Activated CD4-positive, CD25-positive, alpha-beta regulatory T cell treated with anti-CD3 and anti-CD28 coated beads, Interleukin-2, amount 50 U/mL, for 16 hours (primary cell): ENCODE measurements around the gene ANKRD9.
"Not testable (repeated sequence)": the region's sequence is repeated elsewhere in the genome, so short reads cannot be mapped to it uniquely, and the experiment has no call there.

Source experiments
- DNase-seq: peaks from one replicate; pipeline ENCODE4 v3.0.0-alpha.2; 2020; ENCODE audit warnings: low read depth, low spot score

ANKRD9 gene

GRCh38 chr14:102538602-102539543 is 29.3 kb upstream of the ANKRD9 start:
- no peak for DNase-seq

DNA sequence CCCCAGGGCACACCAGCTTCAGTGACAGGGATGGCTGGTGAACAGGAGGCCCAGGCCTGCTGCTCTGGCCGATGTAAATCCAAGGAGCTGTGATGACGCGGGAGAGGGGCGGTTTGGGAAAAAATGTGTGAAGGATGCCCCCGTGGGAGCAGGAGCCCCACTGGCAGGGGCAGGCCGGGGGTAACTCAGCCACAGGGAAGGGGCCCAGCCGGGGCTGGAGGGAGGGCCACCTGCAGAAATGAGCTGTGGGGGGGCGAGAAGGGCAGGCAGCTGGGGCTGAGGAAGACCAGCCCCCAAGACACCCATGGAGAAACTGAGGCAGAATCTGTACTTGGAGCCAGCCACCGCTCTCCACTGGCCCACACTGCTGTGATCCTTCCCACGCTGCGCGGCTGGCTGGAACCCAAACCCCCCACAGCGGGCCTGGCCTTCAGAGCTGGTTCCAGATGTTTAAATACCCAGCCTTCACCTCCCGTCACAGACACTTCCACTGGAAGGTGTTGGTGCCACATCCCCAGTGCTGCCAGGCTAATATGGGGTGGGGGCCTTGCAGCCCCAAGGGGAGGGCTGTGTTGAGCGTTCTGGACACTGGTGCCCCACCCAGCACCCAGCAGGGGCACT is 28.5 kb upstream of the ANKRD9 start:
- DNase-seq: no peak

DNA sequence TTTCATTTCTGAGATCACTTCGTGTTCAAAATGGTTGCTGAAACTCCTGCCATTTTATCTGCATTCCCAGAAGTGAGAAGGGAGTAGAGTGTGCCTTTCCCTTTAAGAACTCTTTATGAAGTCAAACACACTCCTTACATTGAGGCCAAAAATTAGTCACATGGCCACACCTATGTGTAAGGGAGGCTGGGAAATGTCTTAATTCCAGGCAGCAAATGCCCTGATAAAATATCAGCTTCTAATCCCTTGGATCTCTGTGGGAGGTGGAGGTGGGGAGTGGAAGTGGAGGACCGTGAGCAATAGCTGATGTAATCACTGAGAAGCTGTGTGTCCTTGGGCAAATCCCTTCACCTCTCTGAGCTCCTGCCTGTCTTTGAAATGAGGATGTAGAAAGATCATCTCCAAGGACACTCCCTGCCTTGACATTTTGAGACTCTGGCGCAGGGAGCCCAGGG is 22.7 kb upstream of the ANKRD9 start:
- no peak for DNase-seq

DNA sequence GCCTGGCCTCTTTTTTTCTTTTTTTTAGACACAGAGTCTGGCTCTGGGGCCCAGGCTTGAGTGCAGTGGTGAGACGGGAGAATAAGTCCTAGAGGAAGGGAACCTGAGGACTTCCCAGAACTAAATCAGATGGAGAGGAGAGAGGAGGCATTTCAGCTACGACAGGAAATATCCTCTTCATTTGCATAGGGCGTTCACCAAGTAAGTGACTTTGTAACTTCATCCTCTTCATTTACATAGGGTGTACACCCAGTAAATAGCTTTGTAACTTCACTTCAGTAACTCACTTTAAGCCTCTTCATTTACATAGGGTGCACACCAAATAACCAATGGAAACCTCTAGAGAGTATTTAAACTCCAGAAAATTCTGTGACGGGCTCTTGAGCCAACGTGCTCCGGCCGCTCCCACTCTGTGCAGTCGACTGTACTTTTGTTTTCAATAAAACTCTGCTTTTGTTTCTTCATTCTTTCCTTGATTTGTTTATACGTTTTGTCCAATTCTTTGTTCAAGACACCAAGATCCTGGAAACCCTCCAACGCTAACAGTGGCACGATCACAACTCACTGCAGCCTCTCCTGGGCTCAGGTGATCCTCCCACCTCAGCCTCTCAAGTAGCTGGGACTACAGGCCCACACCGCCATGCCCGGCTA is 21.4 kb upstream of the ANKRD9 start:
- no peak for DNase-seq

- DNase-seq: no peak
Measured at GRCh38 chr14:102528431-102529170, 19.0 kb upstream of the ANKRD9 start.

DNA sequence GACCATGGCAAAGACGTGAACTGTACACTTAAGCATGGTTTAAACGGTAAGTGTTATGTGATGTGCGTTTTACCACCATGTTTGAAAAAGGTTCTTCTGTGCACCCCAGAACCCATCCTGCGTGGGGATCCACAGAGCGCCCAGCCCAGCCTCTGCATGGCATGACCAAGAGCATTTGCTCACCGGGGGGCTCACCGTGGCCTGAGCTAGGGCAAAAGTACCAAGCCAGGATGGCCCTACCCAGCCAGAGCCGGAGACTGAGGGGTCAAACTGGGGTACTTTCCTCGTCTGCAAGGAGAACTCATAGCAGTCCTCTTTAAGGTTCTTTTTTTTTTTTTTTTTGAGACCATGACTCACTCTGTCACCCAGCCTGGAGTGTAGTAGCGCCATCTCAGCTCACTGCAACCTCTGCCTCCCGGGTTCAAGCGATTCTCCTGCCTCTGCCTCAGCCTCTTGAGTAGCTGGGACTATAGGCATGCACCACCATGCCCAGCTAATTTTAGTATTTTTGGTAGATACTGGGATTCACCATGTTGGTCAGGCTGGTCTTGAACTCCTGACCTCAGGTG is 16.4 kb upstream of the ANKRD9 start:
- no peak for DNase-seq

DNA sequence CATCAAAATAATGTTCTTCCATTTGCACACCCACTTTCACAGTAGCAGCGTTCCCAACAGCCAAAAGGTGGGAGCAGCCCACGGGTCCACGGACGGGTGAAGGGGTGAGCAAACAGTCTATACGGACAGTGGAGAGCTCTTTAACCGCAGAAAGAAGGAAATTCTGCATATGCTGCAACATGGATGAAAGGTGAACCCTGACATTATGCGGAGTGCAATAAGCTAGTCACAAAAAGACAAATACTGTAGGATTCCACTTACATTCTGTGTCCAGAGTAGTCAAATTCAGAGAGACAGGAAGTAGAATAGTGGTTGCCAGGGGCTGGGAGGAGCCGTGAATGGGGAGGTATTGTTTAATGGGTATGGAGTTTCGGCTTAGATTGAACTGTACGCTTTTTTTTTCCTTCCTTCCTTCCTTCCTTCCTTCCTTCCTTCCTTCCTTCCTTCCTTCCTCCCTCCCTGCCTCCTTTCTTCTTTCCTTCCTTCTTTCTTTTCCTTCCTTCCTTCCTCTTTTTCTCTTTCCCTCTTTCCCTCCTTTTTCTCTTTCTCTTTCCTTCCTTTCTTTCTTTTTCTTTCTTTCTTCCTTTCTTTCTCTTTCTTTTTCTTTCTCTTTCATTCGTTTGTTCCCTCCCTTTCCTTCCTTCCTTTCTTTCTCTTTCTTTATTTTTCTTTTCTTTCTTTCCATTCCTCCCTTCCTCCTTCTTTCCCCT is 15.8 kb upstream of the ANKRD9 start:
- no peak for DNase-seq

DNA sequence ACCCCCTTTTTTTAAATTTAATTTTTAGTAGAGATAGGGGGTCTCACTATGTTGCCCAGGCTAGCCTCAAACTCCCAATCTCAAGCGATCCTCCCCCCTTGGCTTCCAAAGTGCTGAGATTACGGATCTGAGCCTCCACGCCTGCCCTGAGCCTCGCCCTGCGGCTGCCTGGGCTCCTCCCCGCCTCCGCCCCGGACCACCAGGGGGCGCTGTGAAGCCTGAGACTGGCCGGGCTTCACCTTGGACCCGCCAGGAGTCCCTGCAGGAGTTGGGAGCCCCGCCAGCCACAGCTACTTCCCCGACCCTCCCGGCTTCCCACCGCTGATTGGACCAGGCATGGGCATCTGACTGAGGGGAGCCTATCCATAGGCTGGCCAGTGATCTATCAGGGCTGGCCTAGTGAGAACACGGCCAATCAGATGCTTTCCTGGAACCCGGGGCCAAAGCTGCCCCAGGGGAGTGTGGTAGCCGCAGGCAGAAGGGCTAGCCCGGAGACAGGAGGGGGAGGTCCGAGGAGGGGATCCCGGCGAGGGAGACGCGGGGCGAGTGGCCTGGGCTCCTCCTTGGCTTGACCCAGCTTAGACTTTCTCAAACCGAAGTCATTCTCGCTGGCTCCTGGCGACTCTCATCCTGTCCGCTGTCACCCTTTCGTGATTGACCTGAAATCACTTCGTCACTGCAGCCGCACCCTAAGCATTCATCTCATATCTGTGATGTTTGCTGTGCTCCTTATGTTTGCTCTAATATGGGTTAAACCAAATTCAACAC is 15.1 kb upstream of the ANKRD9 start:
- DNase-seq: peak; percentile 82

DNA sequence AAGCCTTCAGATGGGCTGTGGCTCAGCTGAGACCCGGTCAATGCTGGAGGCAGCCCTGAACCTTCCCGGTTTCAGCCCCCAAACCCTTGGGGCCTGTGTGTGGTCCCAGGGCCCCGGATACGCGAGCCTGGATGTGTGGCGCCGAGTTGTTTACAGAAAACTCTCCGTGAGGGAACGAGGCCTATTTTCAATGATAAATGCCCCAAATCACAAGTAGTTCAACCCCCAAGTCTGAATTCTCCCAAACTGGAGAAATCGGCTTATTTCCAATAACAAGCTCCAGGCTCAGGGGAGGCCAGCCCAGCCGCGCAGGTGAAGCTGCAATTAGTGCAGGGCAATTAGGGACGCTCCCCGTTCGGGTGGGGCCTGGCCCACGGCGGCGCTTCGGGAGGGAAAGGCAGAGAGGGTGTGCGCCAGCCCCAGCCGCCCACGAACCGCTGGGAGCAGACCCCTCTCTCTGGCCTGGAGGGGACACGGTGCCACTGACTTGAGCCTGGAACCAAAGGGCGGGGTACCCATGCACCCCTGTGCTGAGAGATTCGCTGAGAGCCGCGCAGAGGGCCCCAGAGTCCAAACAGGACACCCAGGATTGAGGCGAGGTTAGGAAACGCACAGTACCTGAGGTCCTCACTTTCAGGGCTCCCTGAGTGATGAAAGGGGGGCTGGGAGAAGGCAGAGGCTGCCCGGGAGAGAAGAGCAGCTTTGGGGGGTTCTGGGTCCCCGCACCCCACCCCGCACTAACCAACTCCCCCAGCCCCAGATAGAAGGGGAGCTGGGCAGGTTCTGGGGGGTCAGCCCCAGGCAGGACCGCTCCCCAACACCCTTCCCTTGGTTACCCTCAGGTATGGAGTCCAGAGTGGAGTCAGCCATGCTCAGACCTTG is 14.2 kb upstream of the ANKRD9 start:
- no peak for DNase-seq

- DNase-seq: no peak
Measured at GRCh38 chr14:102523200-102523568, 13.6 kb upstream of the ANKRD9 start.

- not testable (repeated sequence) for DNase-seq
Measured at GRCh38 chr14:102519709-102520108, 10.1 kb upstream of the ANKRD9 start.

GRCh38 chr14:102518063-102518648 is 8.6 kb upstream of the ANKRD9 start:
- DNase-seq: no peak

GRCh38 chr14:102517392-102518062 is 8.0 kb upstream of the ANKRD9 start:
- no peak for DNase-seq

DNA sequence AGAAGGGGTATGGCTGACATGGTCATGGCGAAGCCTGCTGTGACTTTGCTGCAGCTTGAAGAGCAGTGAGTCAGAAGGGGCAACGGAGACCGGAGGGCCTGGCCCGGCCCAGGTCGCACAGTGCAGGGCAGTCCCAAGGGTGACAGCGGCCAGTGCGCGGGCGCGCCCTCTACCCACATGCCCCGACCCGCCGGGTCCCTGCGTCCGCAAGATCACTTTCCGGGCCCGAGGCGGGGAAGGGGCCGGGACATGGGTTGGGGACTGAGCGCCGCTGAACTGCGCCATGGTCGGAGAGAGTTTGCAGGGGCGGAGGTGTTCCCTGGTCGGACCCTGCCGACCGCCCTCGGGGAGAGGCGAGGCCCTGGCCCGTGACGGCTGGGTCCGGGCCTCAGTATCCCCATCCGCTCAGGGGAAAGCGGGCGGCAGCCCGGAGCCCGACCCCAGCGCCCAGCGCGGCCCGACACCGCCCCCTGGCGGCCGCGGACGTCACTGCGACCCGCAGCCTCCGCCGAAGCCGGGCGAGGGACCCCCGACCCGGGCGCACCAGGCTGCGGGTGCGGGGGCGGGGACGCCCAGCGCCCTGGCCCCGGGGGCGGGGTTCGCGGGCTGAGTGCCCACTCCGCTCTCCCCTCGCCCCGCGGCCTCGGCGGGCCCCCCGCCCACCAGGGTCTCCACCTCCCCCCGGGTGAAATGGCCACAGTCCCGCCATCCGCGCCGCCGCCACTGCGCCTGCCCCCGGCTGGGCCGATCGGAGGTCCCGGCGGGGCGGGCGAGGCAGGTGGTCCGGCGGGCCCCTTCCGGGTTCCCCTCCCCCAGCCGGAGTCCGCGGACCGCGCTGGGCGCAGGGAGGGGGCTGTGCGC is 7.2 kb upstream of the ANKRD9 start:
- DNase-seq: peak; percentile 24

- DNase-seq: no peak
Measured at GRCh38 chr14:102514987-102515733, 5.6 kb upstream of the ANKRD9 start.
